Upper lobe of left lung (tissue), 4 donors: Measurements from ENCODE around the gene GRIK2.

Source experiments
- CTCF ChIP-seq, 6 experiments: fragments of 450-650 bp in 4 of 6; fragments of 200-600 bp in 2 of 6; sonication (generic) in 2 of 6; IDR thresholded peaks; one replicate each; pipeline ENCODE4 v1.5.1; 2016 to 2019; ENCODE audit warnings: antibody characterized with exemption in 6 of 6
- EP300 ChIP-seq, 4 donors: sonication (generic); formaldehyde crosslinking; IDR thresholded peaks; one replicate each; pipeline ENCODE4 v1.5.1; 2017; ENCODE audit warnings: antibody characterized with exemption in 4 of 4, control low read depth in 2 of 4
- POLR2A ChIP-seq, 4 donors: fragments of 450-650 bp; IDR thresholded peaks; one replicate each; pipeline ENCODE4 v1.5.1; 2016 to 2017; ENCODE audit warnings: antibody characterized with exemption in 4 of 4, mild to moderate bottlenecking in 2 of 4

- no peak for TF ChIP-seq CTCF (IDR thresholded peaks at IDR 0.05)
- no peak for TF ChIP-seq EP300 (IDR thresholded peaks at IDR 0.05)
- TF ChIP-seq POLR2A (IDR thresholded peaks at IDR 0.05), result no peak
Observed at GRCh38 chr6:101450901-101451300, 57.4 kb downstream of the GRIK2 start.
